HepG2 (cell line): Measurements from ENCODE around the gene CD1C. TPM values are rescaled to one million over a fixed set of nuclear protein-coding genes. Genes with fewer than 3 reads are reported as not detected.

Experiments
- ATAC-seq: fragments of 200-7000 bp; cut with Tn5 transposase; 3 replicates; pipeline ENCODE4 v1.9.1; 2020; ENCODE audit warnings: mild to moderate bottlenecking, moderate library complexity
- BruUV-seq: library from RNA; stranded (reverse); fragments of 400-500 nt; replicated peaks from 2 replicates; lab custom pipeline; 2021; lab: Mats Ljungman, UMichigan
- CTCF ChIA-PET: fragments of 300-600 bp; formaldehyde crosslinking; extraction: SDS; loops from one replicate; lab custom pipeline; 2021; ENCODE audit warnings: low total read pairs, inconsistent platforms, low intra/inter-chr PET ratio; lab: Yijun Ruan, JAX
- POLR2A ChIA-PET: fragments of 350-600 bp; sonication (Branson Sonifier 250); formaldehyde crosslinking; loops from one replicate; lab custom pipeline; 2020; ENCODE audit warnings: antibody characterized with exemption, inconsistent platforms; lab: Yijun Ruan, JAX
- DNase-seq: peaks from one replicate; pipeline ENCODE4 v3.0.0-alpha.2; 2015; ENCODE audit warnings: low spot score
- FAIRE-seq: peaks from 3 replicates; lab custom pipeline; 2011; peaks lifted over from hg19 to GRCh38; lab: Jason Lieb, UNC
- H2AFZ ChIP-seq: one replicate; pipeline ENCODE4 v1.6.1; 2011; ENCODE audit warnings: low read length, inconsistent platforms
- H3K27ac ChIP-seq: fragments of 300-600 bp; 3 replicates; pipeline ENCODE4 v1.8.0; 2011; ENCODE audit warnings: mixed run types, mild to moderate bottlenecking, mixed read lengths, low read length, inconsistent platforms; ENCODE audit not compliant: insufficient read depth; ENCODE audit errors: extremely low read length
- H3K27me3 ChIP-seq, 2 experiments: fragments of 200-600 bp in 1 of 2; 2 replicates in 1 of 2; 3 replicates in 1 of 2; pipeline versions ENCODE4 v1.6.0 to v1.8.0; 2011; ENCODE audit warnings: low read length in 2 of 2, mild to moderate bottlenecking in 2 of 2, moderate library complexity in 2 of 2, inconsistent platforms in 1 of 2; ENCODE audit not compliant: insufficient read depth in 2 of 2, control insufficient read depth in 1 of 2
- H3K36me3 ChIP-seq, 2 experiments: fragments of 200-600 bp in 1 of 2; replicated peaks in 1 of 2; 2 replicates in 1 of 2; 3 replicates in 1 of 2; pipeline versions ENCODE4 v1.5.1 to v1.8.0; 2011; ENCODE audit warnings: low read length in 2 of 2, inconsistent platforms in 1 of 2; ENCODE audit not compliant: insufficient read depth in 2 of 2, control insufficient read depth in 1 of 2
- H3K4me1 ChIP-seq: 2 replicates; pipeline ENCODE4 v1.5.1; 2012; ENCODE audit warnings: low read length, inconsistent platforms; ENCODE audit not compliant: insufficient read depth
- H3K4me2 ChIP-seq: 2 replicates; pipeline ENCODE4 v1.6.0; 2011; ENCODE audit warnings: low read depth, low read length, inconsistent platforms
- H3K4me3 ChIP-seq, 3 experiments: fragments of 200-600 bp in 1 of 3; sonication (generic), shearing (Covaris generic) in 1 of 3; replicated peaks in 1 of 3; 2 replicates each; pipeline ENCODE4 v1.5.1; 2011 to 2016; ENCODE audit warnings: low read length in 3 of 3, inconsistent platforms in 2 of 3, low read depth in 2 of 3, mild to moderate bottlenecking in 2 of 3, control low read depth in 1 of 3, mixed read lengths in 1 of 3; ENCODE audit not compliant: insufficient read depth in 1 of 3
- H3K79me2 ChIP-seq: one replicate; pipeline ENCODE4 v1.6.1; 2011; ENCODE audit warnings: low read length, inconsistent platforms; ENCODE audit not compliant: insufficient read depth
- H3K9ac ChIP-seq: 2 replicates; pipeline ENCODE4 v1.6.0; 2011; ENCODE audit warnings: mild to moderate bottlenecking, low read depth, low read length, inconsistent platforms; ENCODE audit not compliant: insufficient read depth
- H3K9me3 ChIP-seq: 2 replicates; pipeline ENCODE4 v1.5.1; 2012; ENCODE audit warnings: mild to moderate bottlenecking, low read length
- H4K20me1 ChIP-seq: 2 replicates; pipeline ENCODE4 v1.6.0; 2011; ENCODE audit warnings: inconsistent platforms, mild to moderate bottlenecking, low read length, moderate library complexity; ENCODE audit not compliant: insufficient read depth
- BRCA1 ChIP-seq: sonication (generic); formaldehyde crosslinking; IDR thresholded peaks from 2 replicates; pipeline ENCODE4 v1.4.0; 2020; ENCODE audit warnings: missing genetic modification reagents
- ELF3 ChIP-seq: IDR thresholded peaks from 2 replicates; pipeline ENCODE4 v1.6.1; 2016; ENCODE audit warnings: missing genetic modification reagents, missing compliant biosample characterization
- JUND ChIP-seq: sonication (generic); formaldehyde crosslinking; IDR thresholded peaks from 2 replicates; pipeline ENCODE4 v1.8.0; 2022; ENCODE audit warnings: mild to moderate bottlenecking, missing genetic modification reagents
- KDM5A ChIP-seq: fragments of 200-600 bp; sonication (generic); IDR thresholded peaks from 2 replicates; pipeline ENCODE4 v1.7.0; 2018; ENCODE audit warnings: antibody characterized with exemption, mild to moderate bottlenecking, low read length, borderline replicate concordance
- POGK ChIP-seq: sonication (generic); formaldehyde crosslinking; conservative IDR thresholded peaks from 2 replicates; pipeline ENCODE4 v1.8.0; 2022; ENCODE audit warnings: mild to moderate bottlenecking, moderate library complexity, missing genetic modification reagents
- REL ChIP-seq: sonication (generic); formaldehyde crosslinking; conservative IDR thresholded peaks from 2 replicates; pipeline ENCODE4 v1.8.0; 2022; ENCODE audit warnings: mild to moderate bottlenecking, missing genetic modification reagents, moderate library complexity
- SNAPC5 ChIP-seq: sonication (generic); formaldehyde crosslinking; IDR thresholded peaks from 2 replicates; pipeline ENCODE4 v1.8.1; 2023; ENCODE audit warnings: mild to moderate bottlenecking, missing genetic modification reagents, borderline replicate concordance
- TBX2 ChIP-seq: sonication (generic); formaldehyde crosslinking; IDR thresholded peaks from 2 replicates; pipeline ENCODE4 v1.5.0; 2020; ENCODE audit warnings: missing genetic modification reagents, mild to moderate bottlenecking, borderline replicate concordance
- THAP8 ChIP-seq: sonication (generic); formaldehyde crosslinking; IDR thresholded peaks from 2 replicates; pipeline ENCODE4 v1.5.1; 2020; ENCODE audit warnings: missing genetic modification reagents, mild to moderate bottlenecking, borderline replicate concordance
- ZBTB38 ChIP-seq: sonication (generic); formaldehyde crosslinking; IDR thresholded peaks from 2 replicates; pipeline ENCODE4 v1.5.1; 2020; ENCODE audit warnings: mild to moderate bottlenecking, missing genetic modification reagents
- ZBTB42 ChIP-seq: sonication (generic); formaldehyde crosslinking; IDR thresholded peaks from 2 replicates; pipeline ENCODE4 v1.5.0; 2020; ENCODE audit warnings: mild to moderate bottlenecking, missing genetic modification reagents
- ZC3H13 ChIP-seq: sonication (generic); formaldehyde crosslinking; IDR thresholded peaks from 2 replicates; pipeline ENCODE4 v1.8.1; 2023; ENCODE audit warnings: mild to moderate bottlenecking, missing genetic modification reagents, moderate library complexity
- ZNF230 ChIP-seq: sonication (generic); formaldehyde crosslinking; IDR thresholded peaks from 2 replicates; pipeline ENCODE4 v1.4.0; 2020; ENCODE audit warnings: mild to moderate bottlenecking, missing genetic modification reagents
- ZNF280B ChIP-seq: sonication (generic); formaldehyde crosslinking; IDR thresholded peaks from 2 replicates; pipeline ENCODE4 v1.5.0; 2020; ENCODE audit warnings: missing genetic modification reagents, mild to moderate bottlenecking, borderline replicate concordance
- ZNF44 ChIP-seq: sonication (generic); formaldehyde crosslinking; IDR thresholded peaks from 2 replicates; pipeline ENCODE4 v1.5.1; 2020; ENCODE audit warnings: mild to moderate bottlenecking, missing genetic modification reagents
- ZNF720 ChIP-seq: sonication (generic); formaldehyde crosslinking; IDR thresholded peaks from 2 replicates; pipeline ENCODE4 v1.4.0; 2020; ENCODE audit warnings: missing genetic modification reagents
- ZNF788 ChIP-seq: sonication (generic); formaldehyde crosslinking; IDR thresholded peaks from 2 replicates; pipeline ENCODE4 v1.5.0; 2020; ENCODE audit warnings: mild to moderate bottlenecking, missing genetic modification reagents, borderline replicate concordance
- WGBS: methylation state at CpG from one replicate; pipeline ENCODE4 v1.1.6; 2017; ENCODE audit warnings: low lambda C conversion rate; 5-methylcytosine and 5-hydroxymethylcytosine counted together
- in situ Hi-C: cut with HindIII; loops from 2 replicates; pipeline ENCODE4 v1.10.0; 2017; ENCODE audit warnings: low pct_unique_long_range_greater_than_20kb; ENCODE audit not compliant: extremely low pct_ligation_motif_present
- intact Hi-C: fragments of 100-400 bp; cut with micrococcal nuclease; formaldehyde crosslinking; loops from one replicate; pipeline ENCODE4 v1.10.0; 2022; ENCODE audit not compliant: unreplicated experiment
- polyA plus RNA-seq, 8 experiments: library from polyadenylated mRNA; depleted of rRNA in 3 of 8; stranded (reverse) in 7 of 8; unstranded in 1 of 8; fragments of >200 nt; fragmentation: Illumina TruSeq in 4 of 8; extraction: Trizol in 4 of 8; gene quantifications; 2 replicates each; pipeline versions ENCODE4 v1.2.1 to v1.2.3, GENCODE V29; 2011 to 2016; ENCODE audit warnings: low read depth in 4 of 8, missing spikeins in 1 of 8, mixed read lengths in 1 of 8; ENCODE audit not compliant: insufficient read depth in 1 of 8
- total RNA-seq, 5 experiments: library from RNA; depleted of rRNA; stranded (reverse); fragments of >200 nt; fragmentation: Illumina TruSeq; extraction: Trizol; gene quantifications; 2 replicates each; pipeline ENCODE4 v1.2.3, GENCODE V29; 2016; ENCODE audit warnings: low read depth in 1 of 5

CD1C gene
- total and polyA plus RNA-seq, 2 of the 13 experiments (the other 11 are each of a cell fraction or from before 2014, with no cell fraction given): not detected

GRCh38 chr1:158249646-158250045, 40.1 kb upstream of the CD1C start:
- 17% methylated on average over 3 of the region's 4 CpGs for WGBS
- Histone ChIP-seq H3K4me1 (no peaks in the 10 kb centered on the region), H3K27me3 (no peaks in the 10 kb centered on the region), H3K4me3 (no peak overlapping the region), H4K20me1 (no peaks in the 10 kb centered on the region), H3K79me2 (no peaks in the 10 kb centered on the region), H3K9ac (no peak overlapping the region), H2AFZ (no peak overlapping the region), H3K36me3 (no peaks in the 10 kb centered on the region), H3K4me2 (no peak overlapping the region), H3K9me3 (no peaks in the 10 kb centered on the region), H3K27ac (no peak overlapping the region)
- intact Hi-C loops (no loop called here), in situ Hi-C loops (no loop called here)
- TF ChIP-seq ZNF44 (CRISPR knock-in tag): no peak
- no peak for TF ChIP-seq POGK (CRISPR knock-in tag)
- no peak for TF ChIP-seq REL (CRISPR knock-in tag)
- TF ChIP-seq ZC3H13 (CRISPR knock-in tag): no peak
- no peak for TF ChIP-seq ELF3 (CRISPR knock-in tag)
- TF ChIP-seq ZNF788 (CRISPR knock-in tag): no peak
- no peak for TF ChIP-seq SNAPC5 (CRISPR knock-in tag)
- TF ChIP-seq ZNF280B: no peak
- no peak for TF ChIP-seq ZBTB42 (CRISPR knock-in tag)
- no peak for TF ChIP-seq ZNF720 (CRISPR knock-in tag)
- TF ChIP-seq ZNF230 (CRISPR knock-in tag): no peak
- no peak for TF ChIP-seq TBX2
- TF ChIP-seq BRCA1 (CRISPR knock-in tag): no peak
- TF ChIP-seq THAP8 (CRISPR knock-in tag): no peak
- no peak for TF ChIP-seq KDM5A
- no peak for TF ChIP-seq ZBTB38 (CRISPR knock-in tag)
- TF ChIP-seq JUND (CRISPR knock-in tag): no peak
- CTCF ChIA-PET: no interaction called here
- POLR2A ChIA-PET: no interaction called here
- no TSS peak for BruUV-seq
- DNase-seq: no peak
- ATAC-seq: no peak
- no peak for FAIRE-seq
